ENCODE results near the gene GPR107.
"Not testable (repeated sequence)": the region's sequence is repeated elsewhere in the genome, so short reads cannot be mapped to it uniquely, and the experiment has no call there.

The GPR107 gene

DNA sequence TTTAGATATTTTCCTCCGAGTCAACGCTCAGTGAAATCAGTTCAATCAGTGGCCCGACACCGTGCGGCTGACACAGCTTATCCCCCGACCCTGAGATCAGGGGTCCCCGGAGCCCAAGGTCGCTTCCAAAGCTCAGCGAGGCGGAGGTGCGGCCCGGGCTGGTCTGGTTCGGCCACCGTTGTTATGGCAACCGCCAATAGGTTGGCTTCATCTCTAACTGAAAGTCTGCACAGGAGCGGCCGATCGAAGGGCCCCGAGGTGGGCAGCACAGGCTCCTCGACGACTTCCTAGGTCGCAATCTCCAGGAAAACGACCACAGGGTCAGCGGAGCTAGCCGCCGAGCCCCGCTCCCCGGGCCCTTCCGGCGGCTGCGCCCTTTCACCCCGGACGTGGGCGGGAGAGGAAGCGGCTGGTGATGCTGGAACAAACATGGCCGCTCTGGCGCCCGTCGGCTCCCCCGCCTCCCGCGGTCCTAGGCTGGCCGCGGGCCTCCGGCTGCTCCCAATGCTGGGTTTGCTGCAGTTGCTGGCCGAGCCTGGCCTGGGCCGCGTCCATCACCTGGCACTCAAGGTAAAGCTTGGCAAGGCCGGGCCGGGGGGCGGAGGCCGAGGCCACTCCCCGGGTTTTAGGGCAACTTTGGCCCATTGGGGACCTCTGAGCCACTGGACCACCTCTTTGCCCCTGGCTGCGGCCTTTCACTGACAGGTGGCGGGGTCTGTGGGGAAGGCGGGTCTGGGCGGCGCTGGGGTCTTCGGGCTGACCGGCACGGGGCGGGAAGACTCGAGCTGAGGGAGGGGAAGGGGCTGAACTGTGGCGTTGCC lies at the start of gene GPR107:
Gene GPR107 (plus strand): TSS at position 403 of the 821 bp plus-strand sequence. CDS start 27 bp downstream, at position 430.
- DNase-seq (ENCODE audit: low read depth, low spot score) = peak; percentile 64

DNA sequence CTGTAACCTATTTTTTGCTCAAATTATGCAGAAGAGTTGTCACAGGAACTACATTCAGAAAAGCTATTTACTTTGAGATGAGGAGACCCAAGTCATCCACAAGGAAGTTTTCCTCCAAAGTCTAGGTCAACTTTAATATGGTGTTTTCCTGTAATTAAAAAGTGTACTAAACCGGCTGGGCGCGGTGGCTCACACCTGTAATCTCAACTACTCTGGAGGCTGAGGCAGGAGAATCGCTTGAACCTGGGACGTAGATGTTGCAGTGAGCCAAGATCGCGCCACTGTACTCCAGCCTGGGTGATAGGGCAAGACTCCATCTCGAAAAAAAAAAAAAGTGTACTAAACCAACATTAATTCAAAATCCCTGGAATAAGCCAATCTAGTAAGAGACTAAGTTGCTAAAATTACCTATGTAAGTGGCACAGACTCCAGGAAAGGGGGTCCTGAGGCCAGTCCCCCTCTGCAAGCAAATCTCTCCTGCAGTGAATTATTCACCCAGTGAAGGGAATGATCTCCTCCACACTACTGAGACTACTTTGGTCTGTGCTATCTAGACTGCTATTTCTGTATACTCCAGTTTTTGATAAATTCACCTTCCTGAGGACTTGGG lies 49.7 kb upstream of the GPR107 start:
- DNase-seq (ENCODE audit: low read depth, low spot score) = no peak

DNA sequence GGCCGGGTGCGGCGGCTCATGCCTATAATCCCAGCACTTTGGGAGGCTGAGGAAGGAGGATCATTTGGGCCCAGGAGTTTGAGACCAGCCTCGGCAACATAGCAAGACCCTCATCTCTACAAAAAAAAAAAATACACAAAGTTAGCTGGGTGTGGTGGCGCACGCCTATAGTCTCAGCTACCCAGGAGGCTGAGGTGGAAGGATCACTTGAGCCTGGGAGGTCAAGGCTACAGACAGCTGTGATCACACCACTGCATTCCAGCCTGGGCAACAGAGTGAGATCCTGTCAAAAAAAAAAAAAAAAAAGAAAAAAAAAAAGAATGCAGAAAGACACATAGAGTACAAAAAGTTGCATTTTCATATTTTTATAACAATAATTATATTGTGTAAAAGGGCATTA lies 46.8 kb upstream of the GPR107 start:
- DNase-seq (ENCODE audit: low read depth, low spot score) = not testable (repeated sequence)

DNA sequence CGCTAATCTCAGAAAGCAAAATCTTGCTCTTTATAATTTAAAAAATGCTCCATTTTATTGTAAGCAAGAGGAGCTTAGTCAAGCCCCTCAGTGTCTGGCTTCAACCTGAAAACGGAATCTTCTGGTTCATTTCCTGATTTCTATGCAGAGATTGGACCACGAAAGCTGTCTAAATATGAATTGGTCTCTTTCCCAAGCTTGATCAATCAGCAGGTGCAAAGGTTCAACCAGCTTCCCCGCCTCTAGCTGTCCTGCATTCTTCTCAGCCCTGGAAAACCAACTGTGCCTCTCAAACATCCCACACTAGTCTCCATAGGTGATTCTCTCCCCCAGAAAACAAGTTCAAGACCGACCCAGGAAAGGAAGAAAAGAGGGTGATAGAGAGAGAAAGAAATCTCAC lies 45.2 kb upstream of the GPR107 start:
- DNase-seq (ENCODE audit: low read depth, low spot score) = no peak

DNA sequence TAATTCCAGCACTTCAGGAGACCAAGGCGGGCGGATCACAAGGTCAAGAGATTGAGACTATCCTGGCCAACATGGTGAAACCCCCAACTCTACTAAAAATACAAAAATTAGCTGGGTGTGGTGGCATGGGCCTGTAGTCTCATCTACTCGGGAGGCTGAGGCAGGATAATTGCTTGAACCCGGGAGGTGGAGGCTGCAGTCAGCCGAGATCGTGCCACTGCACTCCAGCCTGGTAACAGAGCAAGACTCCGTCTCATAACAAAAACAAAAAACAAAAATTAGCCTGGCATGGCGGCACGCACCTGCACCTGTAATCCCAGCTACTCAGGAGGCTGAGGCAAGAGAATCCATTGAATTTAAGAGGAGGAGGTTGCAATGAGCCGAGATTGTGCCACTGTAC lies 44.2 kb upstream of the GPR107 start:
- DNase-seq (ENCODE audit: low read depth, low spot score) = not testable (repeated sequence)

DNA sequence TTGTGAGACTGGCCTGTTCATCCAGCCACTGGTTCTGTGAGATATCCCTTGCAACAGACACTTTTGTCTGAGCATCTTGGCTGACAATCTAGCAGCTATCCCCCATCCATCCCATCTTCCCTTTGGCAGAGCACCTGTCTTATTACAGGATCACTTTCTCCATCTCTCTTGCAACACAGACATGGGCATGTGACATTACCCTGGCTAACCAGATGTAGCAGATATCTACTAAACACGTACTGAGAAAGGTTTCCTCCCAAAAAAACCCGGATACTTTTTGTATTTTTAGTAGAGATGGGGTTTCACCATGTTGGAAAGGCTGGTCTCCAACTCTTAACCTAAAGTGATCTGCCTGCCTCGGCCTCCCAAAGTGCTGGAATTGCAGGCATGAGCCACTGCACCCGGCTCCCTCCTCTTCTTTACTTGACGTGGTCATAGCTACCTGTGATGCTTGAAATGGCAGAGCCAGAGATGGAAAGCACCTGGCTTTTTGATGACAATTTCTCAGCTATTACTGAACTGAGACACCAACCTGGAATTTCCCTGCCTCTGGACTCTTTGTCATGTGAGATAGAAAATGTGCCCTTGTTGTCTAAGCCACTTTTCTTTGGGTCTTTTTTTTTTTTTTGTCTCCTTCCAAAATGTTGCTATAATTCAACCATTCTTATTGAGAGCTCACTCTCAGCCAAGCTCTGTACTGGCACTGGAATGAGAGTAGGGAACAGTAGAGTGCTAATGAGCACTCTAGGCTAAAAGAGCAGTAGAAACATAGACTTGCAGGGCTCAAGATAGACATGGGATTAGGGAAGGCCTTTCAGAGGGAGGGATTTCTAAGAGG lies 43.3 kb upstream of the GPR107 start:
- no peak for DNase-seq (ENCODE audit: low read depth, low spot score)

DNA sequence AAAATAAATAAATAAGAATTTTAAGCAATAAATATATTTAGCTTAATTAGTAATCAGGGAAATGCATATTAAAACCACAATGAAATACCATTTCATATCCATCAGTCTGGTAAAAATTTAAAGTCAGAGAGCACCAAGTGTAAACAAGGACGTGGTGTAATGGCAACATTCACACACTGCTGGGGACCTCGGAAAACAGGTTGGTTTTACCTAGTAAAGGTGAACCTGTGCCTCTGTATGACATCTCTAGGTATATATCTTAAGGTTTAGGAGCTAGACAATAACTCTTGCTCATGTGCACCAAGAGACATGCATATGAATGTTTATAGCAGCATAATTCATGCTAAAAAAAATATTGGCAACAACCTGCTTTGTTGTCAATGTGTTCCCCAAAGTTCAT lies 40.4 kb upstream of the GPR107 start:
- DNase-seq (ENCODE audit: low read depth, low spot score) = no peak

DNA sequence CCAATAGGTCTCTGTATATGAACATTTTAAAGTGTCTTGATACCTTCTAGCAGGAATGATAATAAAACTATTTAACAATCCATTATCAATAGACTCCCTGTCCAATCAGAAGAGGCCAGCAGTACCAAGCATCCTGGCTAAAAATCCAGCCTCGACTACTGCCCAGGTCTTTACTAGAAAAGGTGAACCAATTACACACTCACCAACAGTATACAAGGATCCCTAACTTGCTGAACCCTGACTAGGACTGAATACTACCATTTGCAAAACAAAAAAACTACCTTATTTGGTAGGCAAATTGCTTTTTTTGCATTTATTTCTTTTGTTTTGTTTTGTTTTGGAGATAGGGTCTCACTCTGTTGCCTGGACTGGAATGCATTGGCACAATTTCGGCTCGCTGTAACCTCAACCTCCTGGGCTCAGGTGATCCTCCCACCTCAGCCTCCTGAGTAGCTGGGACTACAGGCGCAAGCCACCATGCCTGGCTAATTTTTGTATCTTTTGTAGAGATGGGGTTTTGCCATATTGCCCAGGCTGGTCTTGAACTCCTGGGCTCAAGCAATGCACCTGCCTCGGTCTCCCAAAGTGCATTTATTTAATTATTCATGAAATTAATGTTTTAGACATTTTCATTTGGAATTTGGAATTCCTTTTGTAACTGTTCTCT lies 38.2 kb upstream of the GPR107 start:
- DNase-seq (ENCODE audit: low read depth, low spot score) = no peak

DNA sequence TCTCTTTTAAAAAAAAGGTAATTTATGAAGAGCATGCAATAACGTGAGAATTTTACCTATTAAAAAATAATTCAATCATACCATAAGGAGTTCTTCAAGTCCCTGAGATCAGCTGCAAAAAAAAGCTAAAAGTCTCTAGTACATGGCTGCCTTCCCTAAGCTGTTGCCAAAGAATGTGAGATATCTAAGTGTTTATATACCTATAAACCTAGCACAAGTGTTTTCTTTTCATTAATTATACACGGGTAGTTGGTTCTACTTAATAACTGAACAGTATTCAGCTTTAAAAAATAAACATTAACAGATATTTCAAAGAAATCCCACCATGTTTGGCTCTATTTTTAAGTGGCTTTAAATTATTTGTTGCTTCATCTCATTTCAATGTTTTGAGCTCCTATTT lies 36.6 kb upstream of the GPR107 start:
- no peak for DNase-seq (ENCODE audit: low read depth, low spot score)

DNA sequence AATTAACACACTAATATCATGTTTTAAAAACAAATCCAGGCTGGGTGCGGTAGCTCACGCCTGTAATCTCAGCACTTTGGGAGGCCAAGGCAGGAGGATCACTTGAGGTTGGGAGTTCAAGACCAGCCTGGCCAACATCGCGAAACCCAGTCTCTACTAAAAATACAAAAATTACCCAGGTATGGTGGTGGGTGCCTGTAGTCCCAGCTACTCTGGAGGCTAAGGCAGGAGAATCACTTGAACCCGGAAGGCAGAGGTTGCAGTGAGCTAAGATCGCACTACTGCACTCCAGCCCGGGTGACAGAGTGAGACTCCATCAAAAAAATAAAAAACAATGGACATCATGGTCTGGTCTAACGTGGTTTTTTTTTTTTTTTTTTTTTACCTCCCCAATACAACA lies 36.2 kb upstream of the GPR107 start:
- not testable (repeated sequence) for DNase-seq (ENCODE audit: low read depth, low spot score)

DNA sequence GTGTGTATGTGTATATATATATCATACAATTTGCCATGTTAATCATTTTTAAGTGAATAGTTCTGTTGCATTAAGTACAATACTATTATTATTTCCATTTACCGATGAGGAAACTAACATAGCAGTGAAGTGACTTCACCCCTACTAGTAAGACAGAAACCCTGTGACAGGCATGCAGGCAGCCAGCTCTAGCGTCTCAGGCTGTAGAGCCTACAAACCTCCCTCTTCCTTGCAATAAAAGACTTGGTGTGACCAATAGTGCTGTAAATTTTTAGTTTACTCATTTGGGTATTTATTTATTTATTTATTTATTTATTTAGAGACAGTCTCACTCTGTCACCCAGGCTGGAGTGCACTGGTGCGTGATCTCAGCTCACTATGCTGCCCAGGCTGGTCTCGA lies 35.4 kb upstream of the GPR107 start:
- no peak for DNase-seq (ENCODE audit: low read depth, low spot score)

DNA sequence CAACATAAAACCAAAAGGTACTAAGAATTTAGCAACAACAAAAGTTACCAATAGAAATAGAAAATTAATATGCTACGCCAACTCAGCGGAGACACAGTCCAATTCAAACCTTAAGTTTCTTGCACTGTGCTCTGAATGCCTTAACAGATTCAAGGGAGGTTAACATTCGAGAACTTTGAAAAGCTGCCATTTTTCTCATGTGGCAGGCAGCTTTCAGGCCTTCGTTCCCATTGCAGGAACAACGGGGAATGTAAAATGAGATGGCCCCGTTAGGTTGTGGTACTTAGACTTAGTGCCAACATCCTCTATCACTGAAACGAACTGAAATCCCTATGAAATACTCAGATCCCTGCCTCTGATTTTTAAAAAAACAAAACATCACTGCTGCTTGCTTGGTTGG lies 33.1 kb upstream of the GPR107 start:
- DNase-seq (ENCODE audit: low read depth, low spot score) = no peak

DNA sequence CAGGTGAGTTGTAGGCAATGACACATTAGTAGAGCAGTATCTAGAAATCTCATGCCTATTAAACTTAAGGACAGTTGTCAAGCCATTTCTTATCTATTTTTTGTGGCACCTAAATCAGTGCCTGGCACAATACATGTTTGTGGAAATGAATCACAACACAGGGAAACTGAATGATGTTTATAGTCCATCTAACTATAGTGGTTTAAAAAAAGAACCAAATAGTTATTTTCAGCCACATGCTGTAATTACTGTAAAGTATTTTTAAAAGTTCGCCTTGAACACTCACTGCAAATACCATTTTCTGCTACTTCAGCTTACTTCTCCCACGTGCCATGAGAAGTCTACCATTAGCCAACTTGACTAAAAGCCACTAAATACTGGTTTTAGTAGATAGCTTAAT lies 32.6 kb upstream of the GPR107 start:
- no peak for DNase-seq (ENCODE audit: low read depth, low spot score)

DNA sequence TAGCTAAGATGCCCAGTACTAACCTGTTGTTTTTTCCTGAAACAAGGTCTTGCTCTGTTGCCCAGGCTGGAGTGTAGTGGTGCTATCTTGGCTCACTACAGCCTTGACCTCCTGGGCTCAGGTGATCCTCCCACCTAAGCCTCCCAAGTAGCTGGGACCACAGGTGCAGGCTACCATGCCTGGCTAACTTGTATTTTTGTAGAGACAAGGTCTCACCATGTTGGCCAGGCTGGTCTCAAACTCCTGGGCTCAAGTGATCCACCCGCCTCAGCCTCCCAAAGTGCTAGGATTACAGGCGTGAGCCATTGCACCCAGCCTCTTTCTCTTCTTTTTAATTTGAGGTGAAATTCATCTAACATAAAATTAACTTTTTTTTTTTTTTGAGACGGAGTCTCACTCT lies 31.9 kb upstream of the GPR107 start:
- DNase-seq (ENCODE audit: low read depth, low spot score) = not testable (repeated sequence)

DNA sequence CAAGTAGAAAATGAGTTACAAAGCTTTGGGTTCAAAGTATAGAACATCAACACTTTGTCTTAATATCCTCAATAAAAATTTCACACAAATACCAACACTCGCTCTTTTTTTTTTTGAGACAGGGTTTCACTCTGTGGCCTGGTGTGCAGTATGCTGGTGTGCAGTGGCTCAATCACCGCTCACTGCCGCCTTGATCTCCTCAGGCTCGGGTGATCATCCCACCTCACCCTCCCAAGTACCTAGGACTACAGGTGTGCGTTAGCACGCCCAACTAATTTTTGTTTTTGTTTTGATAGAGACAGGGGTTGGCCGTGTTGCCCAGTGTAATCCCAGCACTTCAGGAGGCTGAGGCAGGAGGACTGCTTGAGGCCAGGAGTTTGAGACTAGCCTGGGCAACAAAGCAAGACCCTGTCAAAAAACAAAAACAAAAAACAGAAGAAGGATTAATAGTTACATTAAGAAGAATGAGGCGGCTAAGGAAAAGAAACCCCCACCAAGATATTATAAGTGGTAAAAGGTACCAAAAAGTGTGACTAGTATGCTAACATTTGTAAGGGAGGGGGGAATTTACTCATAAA lies 31.1 kb upstream of the GPR107 start:
- no peak for DNase-seq (ENCODE audit: low read depth, low spot score)

DNA sequence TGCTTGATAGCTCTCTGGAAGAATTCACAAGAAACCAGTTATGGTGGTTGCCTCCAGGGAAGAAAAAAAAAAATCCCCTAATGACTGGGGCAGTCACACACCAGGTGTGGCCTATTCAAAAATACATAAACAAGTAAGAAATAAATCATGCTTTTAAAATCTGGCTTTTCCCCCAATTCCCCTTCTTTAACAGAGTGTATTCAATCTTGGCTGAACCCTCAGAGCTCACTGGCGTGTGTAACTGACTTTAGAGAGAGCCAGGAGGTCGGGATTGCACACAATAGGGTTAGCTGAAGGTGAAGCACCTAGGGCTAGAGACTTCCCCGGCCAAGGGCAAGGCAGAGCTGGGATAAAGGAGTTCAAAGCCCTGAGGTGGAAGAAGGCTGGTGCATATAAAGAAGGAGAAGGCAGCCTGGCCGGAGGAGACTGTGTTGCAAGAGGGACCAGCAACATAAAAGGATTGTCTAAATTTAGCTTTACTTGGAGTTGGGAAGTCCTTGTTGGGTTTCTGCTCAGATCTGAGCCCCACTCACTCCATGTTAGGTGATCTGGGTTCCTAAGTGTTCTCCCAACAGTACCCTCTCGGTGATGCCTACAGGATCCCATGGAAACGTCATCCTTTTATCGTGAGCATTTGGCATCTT lies 30.4 kb upstream of the GPR107 start:
- no peak for DNase-seq (ENCODE audit: low read depth, low spot score)

DNA sequence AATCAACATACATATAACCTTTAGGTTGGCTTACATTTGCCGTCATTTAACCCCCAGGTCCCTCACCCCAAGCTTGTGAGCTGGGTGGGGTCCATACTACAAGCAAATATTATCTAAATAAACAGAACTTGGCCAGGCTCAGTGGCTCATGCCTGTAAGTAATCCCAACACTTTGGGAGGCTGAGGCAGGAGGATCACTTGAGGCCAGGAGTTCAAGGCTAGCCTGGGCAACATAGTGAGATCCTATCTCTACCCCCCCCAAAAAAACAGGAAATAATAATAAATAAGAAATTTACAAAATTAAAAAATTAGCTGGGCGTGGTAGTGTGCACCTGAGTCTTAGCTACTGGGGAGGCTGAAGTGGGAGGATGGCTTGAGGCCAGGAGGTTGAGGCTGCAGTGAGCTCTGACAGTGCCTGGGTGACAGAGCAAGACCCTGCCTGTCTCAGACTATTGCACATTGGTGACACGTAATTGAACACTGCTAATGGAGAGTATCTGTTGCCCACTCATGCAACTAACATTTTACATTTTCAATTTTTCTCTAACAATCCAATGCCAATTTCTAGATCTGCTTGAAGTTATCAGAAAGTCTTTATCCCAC lies 29.6 kb upstream of the GPR107 start:
- no peak for DNase-seq (ENCODE audit: low read depth, low spot score)

DNA sequence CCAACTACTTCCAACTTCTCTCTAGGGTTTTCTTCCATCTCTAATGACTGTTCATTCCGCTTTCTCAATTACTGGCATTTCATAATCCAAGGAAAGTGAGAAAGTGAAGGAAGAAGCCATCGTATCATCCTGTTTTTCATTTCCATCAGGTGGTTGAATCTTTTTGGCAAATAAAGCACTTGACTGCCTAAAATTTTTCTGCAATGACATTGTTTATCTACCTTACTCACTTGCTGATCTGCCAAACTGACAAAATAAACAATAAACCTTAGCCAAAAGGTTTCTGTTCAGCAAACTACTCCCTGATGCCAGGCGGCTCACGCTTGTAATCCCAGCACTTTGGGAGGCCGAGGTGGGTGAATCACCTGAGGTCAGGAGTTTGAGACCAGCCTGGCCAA lies 29.1 kb upstream of the GPR107 start:
- DNase-seq (ENCODE audit: low read depth, low spot score) = no peak

DNA sequence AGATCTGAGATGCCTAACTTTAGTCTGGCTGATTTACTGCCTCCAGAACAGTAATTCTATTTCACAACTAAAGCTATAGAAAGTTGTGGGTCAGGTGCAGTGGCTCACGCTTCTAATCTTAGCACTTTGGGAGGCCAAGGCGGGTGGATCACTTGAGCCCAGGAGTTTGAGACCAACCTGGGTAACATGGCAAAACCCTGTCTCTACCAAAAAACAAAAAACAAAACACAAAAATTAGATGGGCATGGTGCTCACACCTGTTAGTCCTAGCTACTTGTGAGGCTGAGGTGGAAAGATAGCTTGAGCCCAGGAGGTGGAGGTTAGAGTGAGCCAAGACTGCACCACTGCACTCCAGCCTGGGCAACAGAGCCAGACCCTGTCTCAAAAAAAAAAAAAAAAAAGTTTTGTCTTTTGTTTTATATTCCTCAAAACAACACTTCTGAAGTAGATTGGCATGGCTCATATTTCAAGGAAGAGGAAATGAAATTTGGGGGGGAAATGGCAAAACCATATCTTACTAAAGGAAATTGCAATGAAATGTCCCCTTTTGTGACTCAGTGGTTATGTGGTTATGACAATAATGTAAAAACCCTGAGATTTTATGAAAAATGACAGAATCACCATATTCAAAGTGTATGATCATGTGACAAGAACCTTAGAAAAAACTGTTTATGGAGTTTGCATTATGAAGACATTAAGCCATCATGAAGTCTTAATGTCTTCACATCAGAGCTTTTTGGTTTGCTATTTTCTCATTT lies 26.9 kb upstream of the GPR107 start:
- DNase-seq (ENCODE audit: low read depth, low spot score) = no peak
